ENCODE results near the gene DAP. TPM values are rescaled to one million over a fixed set of nuclear protein-coding genes. Genes with fewer than 3 reads are reported as not detected.

The DAP gene
- total and polyA plus RNA-seq, 2 experiments from 2014 or later: 35.7 to 37.6 TPM

DNA sequence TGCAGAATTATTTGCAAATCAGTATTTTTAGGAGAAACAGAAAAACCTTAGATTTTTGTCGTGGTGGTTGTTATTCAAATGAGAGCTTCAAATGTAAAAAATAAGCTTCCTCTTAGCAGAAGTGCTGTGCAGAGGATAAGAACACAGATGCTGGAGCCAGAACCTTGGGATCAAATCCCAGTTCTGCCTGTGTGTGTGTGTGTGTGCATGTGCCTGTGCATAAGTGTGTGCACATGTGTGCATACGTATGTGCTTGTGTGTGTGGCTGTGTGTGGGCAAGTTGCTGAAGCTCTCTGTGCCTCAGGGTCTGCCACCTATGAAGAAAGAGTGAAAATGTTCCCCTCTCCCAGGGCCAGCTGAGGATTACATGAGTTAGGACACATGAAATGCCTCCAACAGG lies 8.6 kb downstream of the DAP start:
- TF ChIP-seq JUNB (IDR thresholded peaks at IDR 0.05; ENCODE audit: unreplicated experiment): no peak
- DNase-seq (ENCODE audit: low spot score): no peak
- no peak overlapping the region; the same call in 1 of the 2 replicates for H3K27ac Mint-ChIP-seq
- Histone ChIP-seq H3K36me3 (ENCODE audit: insufficient read depth) (no peaks in the 10 kb centered on the region; the same call in 1 of the 2 replicates), H3K27me3 (ENCODE audit: insufficient read depth) (no peaks in the 10 kb centered on the region), H3K4me1 (ENCODE audit: insufficient read depth) (peaks cover 15% of the 10 kb centered on the region; the same call in 1 of the 2 replicates), H2AFZ (no peak overlapping the region), H3K4me3 (no peak overlapping the region), H3F3A (replicated peaks; ENCODE audit: low read depth) (no peaks in the 10 kb centered on the region), H4K20me1 (replicated peaks; ENCODE audit: insufficient read depth) (peaks cover 11% of the 10 kb centered on the region; the same call in 1 of the 2 replicates), H3K9me2 (ENCODE audit: insufficient read depth) (no peaks in the 10 kb centered on the region), H3K27ac (ENCODE audit: low read depth) (no peak overlapping the region), H3K79me2 (replicated peaks; ENCODE audit: insufficient read depth) (peaks cover 28% of the 10 kb centered on the region), H3K4me2 (no peak overlapping the region)
- H3K4me1 Mint-ChIP-seq: peaks cover 24% of the 10 kb centered on the region
- no peak overlapping the region for H3K4me3 Mint-ChIP-seq
- H3K9me3 Mint-ChIP-seq: peaks cover 3% of the 10 kb centered on the region; the same call in 1 of the 3 replicates
- peaks cover 2% of the 10 kb centered on the region for H3K27me3 Mint-ChIP-seq (ENCODE audit: insufficient read depth, low read depth, poor library complexity)
- ATAC-seq: no peak
- H3K36me3 Mint-ChIP-seq (ENCODE audit: low read depth): peaks cover 13% of the 10 kb centered on the region; the same call in 2 of the 3 replicates

DNA sequence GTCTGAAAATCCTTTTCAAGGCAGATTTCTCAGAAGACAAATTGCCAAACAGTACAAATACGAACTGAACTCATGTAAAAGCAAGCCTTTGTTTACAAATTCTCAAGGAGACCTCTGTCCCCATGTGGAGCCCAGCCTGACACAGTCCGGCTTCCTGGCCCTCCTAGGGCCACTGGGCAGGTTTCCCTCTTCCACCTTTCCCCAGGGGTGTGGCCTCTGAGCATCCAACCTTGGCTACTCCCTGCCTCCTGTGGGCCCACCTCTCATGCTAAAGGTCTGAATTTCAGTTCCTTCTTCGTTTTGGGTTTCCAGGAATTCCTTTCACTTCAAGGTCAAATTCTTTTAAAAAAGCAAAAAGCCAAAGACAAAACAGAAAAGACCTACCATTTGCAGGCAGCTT lies 10.1 kb downstream of the DAP start:
- Mint-ChIP-seq H3K27ac (no peak overlapping the region), H3K4me3 (no peak overlapping the region), H3K36me3 (ENCODE audit: low read depth) (peaks cover 20% of the 10 kb centered on the region; the same call in 2 of the 3 replicates), H3K4me1 (peaks cover 17% of the 10 kb centered on the region; the same call in 2 of the 3 replicates), H3K27me3 (ENCODE audit: insufficient read depth, low read depth, poor library complexity) (peaks cover 2% of the 10 kb centered on the region), H3K9me3 (peaks cover 3% of the 10 kb centered on the region; the same call in 1 of the 3 replicates)
- peak; percentile 67 for ATAC-seq
- peaks cover 15% of the 10 kb centered on the region; the same call in 1 of the 2 replicates for H3K79me2 ChIP-seq (replicated peaks; ENCODE audit: insufficient read depth)
- H3K9me2 ChIP-seq (ENCODE audit: insufficient read depth): no peaks in the 10 kb centered on the region
- H3K27me3 ChIP-seq (ENCODE audit: insufficient read depth): no peaks in the 10 kb centered on the region
- no peak for DNase-seq (ENCODE audit: low spot score)
- no peak overlapping the region for H3K4me3 ChIP-seq
- H3K4me2 ChIP-seq: no peak overlapping the region
- 0 out of 2 replicates have a peak, but pooled peaks cover 7% of the 10 kb centered on the region for H3K4me1 ChIP-seq (ENCODE audit: insufficient read depth)
- no peak overlapping the region for H2AFZ ChIP-seq
- TF ChIP-seq ETS1 (IDR thresholded peaks at IDR 0.05) (no peak), REST (IDR thresholded peaks at IDR 0.05; ENCODE audit: unreplicated experiment) (no peak)
- TF ChIP-seq, protein P1, sequence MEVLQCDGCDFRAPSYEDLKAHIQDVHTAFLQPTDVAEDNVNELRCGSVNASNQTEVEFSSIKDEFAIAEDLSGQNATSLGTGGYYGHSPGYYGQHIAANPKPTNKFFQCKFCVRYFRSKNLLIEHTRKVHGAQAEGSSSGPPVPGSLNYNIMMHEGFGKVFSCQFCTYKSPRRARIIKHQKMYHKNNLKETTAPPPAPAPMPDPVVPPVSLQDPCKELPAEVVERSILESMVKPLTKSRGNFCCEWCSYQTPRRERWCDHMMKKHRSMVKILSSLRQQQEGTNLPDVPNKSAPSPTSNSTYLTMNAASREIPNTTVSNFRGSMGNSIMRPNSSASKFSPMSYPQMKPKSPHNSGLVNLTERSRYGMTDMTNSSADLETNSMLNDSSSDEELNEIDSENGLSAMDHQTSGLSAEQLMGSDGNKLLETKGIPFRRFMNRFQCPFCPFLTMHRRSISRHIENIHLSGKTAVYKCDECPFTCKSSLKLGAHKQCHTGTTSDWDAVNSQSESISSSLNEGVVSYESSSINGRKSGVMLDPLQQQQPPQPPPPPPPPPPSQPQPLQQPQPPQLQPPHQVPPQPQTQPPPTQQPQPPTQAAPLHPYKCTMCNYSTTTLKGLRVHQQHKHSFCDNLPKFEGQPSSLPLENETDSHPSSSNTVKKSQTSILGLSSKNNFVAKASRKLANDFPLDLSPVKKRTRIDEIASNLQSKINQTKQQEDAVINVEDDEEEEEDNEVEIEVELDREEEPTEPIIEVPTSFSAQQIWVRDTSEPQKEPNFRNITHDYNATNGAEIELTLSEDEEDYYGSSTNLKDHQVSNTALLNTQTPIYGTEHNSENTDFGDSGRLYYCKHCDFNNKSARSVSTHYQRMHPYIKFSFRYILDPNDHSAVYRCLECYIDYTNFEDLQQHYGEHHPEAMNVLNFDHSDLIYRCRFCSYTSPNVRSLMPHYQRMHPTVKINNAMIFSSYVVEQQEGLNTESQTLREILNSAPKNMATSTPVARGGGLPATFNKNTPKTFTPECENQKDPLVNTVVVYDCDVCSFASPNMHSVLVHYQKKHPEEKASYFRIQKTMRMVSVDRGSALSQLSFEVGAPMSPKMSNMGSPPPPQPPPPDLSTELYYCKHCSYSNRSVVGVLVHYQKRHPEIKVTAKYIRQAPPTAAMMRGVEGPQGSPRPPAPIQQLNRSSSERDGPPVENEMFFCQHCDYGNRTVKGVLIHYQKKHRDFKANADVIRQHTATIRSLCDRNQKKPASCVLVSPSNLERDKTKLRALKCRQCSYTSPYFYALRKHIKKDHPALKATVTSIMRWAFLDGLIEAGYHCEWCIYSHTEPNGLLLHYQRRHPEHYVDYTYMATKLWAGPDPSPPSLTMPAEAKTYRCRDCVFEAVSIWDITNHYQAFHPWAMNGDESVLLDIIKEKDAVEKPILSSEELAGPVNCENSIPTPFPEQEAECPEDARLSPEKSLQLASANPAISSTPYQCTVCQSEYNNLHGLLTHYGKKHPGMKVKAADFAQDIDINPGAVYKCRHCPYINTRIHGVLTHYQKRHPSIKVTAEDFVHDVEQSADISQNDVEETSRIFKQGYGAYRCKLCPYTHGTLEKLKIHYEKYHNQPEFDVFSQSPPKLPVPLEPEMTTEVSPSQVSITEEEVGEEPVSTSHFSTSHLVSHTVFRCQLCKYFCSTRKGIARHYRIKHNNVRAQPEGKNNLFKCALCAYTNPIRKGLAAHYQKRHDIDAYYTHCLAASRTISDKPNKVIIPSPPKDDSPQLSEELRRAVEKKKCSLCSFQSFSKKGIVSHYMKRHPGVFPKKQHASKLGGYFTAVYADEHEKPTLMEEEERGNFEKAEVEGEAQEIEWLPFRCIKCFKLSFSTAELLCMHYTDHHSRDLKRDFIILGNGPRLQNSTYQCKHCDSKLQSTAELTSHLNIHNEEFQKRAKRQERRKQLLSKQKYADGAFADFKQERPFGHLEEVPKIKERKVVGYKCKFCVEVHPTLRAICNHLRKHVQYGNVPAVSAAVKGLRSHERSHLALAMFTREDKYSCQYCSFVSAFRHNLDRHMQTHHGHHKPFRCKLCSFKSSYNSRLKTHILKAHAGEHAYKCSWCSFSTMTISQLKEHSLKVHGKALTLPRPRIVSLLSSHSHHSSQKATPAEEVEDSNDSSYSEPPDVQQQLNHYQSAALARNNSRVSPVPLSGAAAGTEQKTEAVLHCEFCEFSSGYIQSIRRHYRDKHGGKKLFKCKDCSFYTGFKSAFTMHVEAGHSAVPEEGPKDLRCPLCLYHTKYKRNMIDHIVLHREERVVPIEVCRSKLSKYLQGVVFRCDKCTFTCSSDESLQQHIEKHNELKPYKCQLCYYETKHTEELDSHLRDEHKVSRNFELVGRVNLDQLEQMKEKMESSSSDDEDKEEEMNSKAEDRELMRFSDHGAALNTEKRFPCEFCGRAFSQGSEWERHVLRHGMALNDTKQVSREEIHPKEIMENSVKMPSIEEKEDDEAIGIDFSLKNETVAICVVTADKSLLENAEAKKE (CRISPR knock-in tag; IDR thresholded peaks at IDR 0.05): no peak
- no peak overlapping the region for H3K27ac ChIP-seq (ENCODE audit: low read depth)
- H3K36me3 ChIP-seq (ENCODE audit: insufficient read depth): no peaks in the 10 kb centered on the region; the same call in 1 of the 2 replicates
- H3F3A ChIP-seq (replicated peaks; ENCODE audit: low read depth): no peaks in the 10 kb centered on the region
- H4K20me1 ChIP-seq (replicated peaks; ENCODE audit: insufficient read depth): peaks cover 6% of the 10 kb centered on the region; the same call in 1 of the 2 replicates
